Mucosa of descending colon (tissue), 3 donors: ENCODE data around the gene UPF3B. TPM values are rescaled to one million over a fixed set of nuclear protein-coding genes. Genes with fewer than 3 reads are reported as not detected.
"Not testable (repeated sequence)": the region's sequence is repeated elsewhere in the genome, so short reads cannot be mapped to it uniquely, and the experiment has no call there.

Experiments
- ATAC-seq: fragments of 200-7000 bp; cut with Tn5 transposase; one replicate; pipeline ENCODE4 v1.9.1; 2020; ENCODE audit warnings: mild to moderate bottlenecking, moderate library complexity
- DNase-seq, 3 donors: peaks; one replicate each; pipeline ENCODE4 v3.0.0-alpha.2; 2020
- H3K36me3 ChIP-seq: fragments of 200-600 bp; one replicate; pipeline ENCODE4 v1.8.0; 2021; ENCODE audit warnings: low read depth, mild to moderate bottlenecking
- H3K4me1 ChIP-seq: fragments of 200-600 bp; one replicate; pipeline ENCODE4 v1.8.0; 2021; ENCODE audit warnings: low read depth, mild to moderate bottlenecking
- H3K4me3 ChIP-seq: fragments of 200-600 bp; one replicate; pipeline ENCODE4 v1.8.0; 2021; ENCODE audit warnings: mild to moderate bottlenecking
- H3K9me3 ChIP-seq: fragments of 200-600 bp; one replicate; pipeline ENCODE4 v1.8.0; 2021; ENCODE audit warnings: mild to moderate bottlenecking
- intact Hi-C, 2 donors: fragments of 100-400 bp; cut with DNase I in 1 of 2; cut with micrococcal nuclease in 1 of 2; formaldehyde crosslinking; loops; one replicate each; pipeline versions ENCODE4 v1.11.0 to v1.11.1; 2022; cut with DNase I, micrococcal nuclease
- long read RNA-seq, 2 donors: library from polyadenylated mRNA; unstranded; transcript quantifications; one replicate each; pipeline ENCODE4 v2.0.0, GENCODE V29; 2019 to 2021
- total RNA-seq, 3 donors: library from RNA; stranded (reverse); fragmentation: NEBNext Ultra II Directional in 2 of 3; extraction: Animal tissue kit (Norgen Biotek cat#: 25700) in 2 of 3; gene quantifications; one replicate each; pipeline versions ENCODE4 v1.2.1 to v1.2.4, GENCODE V29; 2021 to 2023
- TF ChIP-seq, protein P1 (sequence below): fragments of 200-600 bp; IDR thresholded peaks from one replicate; pipeline ENCODE4 v1.8.0; 2022; ENCODE audit warnings: antibody characterized with exemption, mild to moderate bottlenecking
- donor health status: DM: no; HTN: no; CAD: no; lungs with moderate emphysema.
- donor health status: DM: no; HTN: no; CAD: no.
- donor health status: DM: no; HTN: yes; CAD: no.

UPF3B gene, protein sequence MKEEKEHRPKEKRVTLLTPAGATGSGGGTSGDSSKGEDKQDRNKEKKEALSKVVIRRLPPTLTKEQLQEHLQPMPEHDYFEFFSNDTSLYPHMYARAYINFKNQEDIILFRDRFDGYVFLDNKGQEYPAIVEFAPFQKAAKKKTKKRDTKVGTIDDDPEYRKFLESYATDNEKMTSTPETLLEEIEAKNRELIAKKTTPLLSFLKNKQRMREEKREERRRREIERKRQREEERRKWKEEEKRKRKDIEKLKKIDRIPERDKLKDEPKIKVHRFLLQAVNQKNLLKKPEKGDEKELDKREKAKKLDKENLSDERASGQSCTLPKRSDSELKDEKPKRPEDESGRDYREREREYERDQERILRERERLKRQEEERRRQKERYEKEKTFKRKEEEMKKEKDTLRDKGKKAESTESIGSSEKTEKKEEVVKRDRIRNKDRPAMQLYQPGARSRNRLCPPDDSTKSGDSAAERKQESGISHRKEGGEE
- total RNA-seq, result 10 to 100 TPM in 1 of 3 donors, 1 to 10 TPM in 2; 7.2 to 11.1 (median 8.8) TPM
- long read RNA-seq, donor 1, transcript UPF3B-202 (10 exons, 2,335 nt), result major isoform, 9 of 20 reads
- long read RNA-seq, donor 1, partial matches to known transcripts, result 9 of 20 reads
- long read RNA-seq, donor 1, other reads (novel, unspliced or antisense), result 2 of 20 reads
- long read RNA-seq, donor 2, partial matches to known transcripts, result 8 of 9 reads
- long read RNA-seq, donor 2, other reads (novel, unspliced or antisense), result 1 of 9 reads

DNA sequence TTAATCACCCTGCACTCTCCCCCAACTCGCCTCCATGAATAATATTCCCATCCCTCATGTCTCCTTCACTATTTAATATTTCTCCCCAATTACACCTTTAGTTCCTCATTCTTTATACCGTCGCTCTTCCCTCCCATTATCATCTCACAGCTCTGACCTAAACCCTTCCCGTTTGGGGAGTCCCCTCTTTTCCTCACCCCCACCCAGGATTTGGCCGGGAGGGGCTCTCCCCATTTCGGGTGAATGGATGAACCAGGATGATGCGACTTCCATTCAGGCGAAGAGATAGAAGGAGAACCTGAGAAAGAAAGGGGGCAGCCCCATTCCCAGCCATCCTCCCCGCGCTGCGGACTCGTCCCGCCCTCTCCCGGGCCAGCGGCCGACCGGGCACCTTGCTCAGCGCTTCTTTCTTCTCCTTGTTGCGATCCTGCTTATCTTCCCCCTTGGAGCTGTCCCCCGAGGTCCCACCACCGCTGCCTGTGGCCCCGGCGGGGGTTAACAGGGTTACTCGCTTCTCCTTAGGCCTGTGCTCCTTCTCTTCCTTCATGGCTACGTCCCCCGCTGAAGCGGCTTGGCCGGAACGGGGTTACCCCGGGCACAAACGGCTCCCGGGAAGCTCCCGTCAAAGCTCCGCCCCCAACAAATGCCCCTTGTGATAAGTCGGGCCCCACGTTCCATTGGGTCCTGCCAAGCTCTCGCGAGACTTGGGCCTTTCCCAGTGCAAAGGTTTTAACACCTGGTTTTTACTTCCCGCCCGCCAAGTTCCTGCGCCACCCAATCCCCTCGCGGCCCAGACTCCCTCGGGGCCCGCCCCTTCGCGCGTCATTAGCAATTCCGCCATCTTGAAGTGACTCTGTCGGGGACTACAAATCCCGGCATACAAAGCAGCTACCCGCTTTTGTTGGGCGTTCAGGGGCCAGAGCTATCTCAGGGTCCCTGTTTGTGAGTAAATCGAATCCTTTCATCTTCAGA, at the start of gene UPF3B:
TSS of gene UPF3B (minus strand) at position 582 of the 972 bp plus-strand sequence. CDS start at position 547, 35 bp downstream.
- ATAC-seq (peak; percentile 99), DNase-seq (peak; percentile 94 to 97 (median 94))
- Histone ChIP-seq H3K36me3 (no peaks in the 10 kb centered on the region), H3K4me3 (peak within 1 kb of the TSS; percentile 32), H3K9me3 (no peaks in the 10 kb centered on the region), H3K4me1 (no peaks in the 10 kb centered on the region)
- intact Hi-C loops, result no loop called here
- TF ChIP-seq, protein P1, sequence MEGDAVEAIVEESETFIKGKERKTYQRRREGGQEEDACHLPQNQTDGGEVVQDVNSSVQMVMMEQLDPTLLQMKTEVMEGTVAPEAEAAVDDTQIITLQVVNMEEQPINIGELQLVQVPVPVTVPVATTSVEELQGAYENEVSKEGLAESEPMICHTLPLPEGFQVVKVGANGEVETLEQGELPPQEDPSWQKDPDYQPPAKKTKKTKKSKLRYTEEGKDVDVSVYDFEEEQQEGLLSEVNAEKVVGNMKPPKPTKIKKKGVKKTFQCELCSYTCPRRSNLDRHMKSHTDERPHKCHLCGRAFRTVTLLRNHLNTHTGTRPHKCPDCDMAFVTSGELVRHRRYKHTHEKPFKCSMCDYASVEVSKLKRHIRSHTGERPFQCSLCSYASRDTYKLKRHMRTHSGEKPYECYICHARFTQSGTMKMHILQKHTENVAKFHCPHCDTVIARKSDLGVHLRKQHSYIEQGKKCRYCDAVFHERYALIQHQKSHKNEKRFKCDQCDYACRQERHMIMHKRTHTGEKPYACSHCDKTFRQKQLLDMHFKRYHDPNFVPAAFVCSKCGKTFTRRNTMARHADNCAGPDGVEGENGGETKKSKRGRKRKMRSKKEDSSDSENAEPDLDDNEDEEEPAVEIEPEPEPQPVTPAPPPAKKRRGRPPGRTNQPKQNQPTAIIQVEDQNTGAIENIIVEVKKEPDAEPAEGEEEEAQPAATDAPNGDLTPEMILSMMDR, result no peak

DNA sequence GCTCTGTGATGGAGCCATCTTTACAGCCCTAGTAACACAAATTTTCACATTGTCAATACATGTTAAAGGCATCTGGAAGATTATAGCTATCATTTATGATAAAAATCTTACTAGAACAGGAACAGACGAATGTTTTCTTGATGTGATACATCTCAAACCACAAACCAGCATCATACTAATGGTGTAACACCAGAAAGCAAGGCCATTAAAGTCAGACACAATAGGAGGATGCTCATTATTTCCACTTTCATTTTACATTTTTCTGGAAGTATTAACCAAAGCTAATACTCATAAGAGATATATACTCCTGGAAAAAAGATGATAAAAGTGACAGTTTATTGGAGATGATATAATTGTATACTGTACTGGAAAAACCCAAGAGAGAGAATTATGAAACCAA, 48.2 kb upstream of the UPF3B start:
- Histone ChIP-seq H3K4me3 (no peak overlapping the region), H3K36me3 (no peaks in the 10 kb centered on the region), H3K4me1 (no peaks in the 10 kb centered on the region), H3K9me3 (no peaks in the 10 kb centered on the region)
- TF ChIP-seq, protein P1, result no peak
- intact Hi-C loops, result no loop called here
- ATAC-seq (no peak), DNase-seq (no peak)

DNA sequence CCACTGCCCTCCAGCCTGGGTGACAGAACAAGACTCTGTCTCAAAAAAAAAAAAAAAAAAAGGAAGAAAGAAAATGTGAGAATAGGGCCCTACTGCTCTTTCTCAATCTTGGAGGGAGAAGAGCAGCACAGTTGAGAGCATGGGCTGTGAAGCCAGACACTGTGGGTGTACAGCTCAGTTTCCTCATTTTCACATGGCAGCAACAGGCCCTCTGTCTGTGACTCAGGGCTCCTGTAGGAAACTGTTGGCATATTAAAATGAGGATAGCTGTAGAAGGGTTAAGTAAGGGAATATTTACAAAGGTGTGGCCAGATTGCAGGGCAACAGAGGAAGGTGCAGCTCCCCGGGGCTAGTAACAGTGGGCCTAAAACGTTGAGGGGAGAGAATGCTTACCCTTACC, 46.4 kb upstream of the UPF3B start:
- no peaks in the 10 kb centered on the region for H3K9me3 ChIP-seq
- peak; percentile 92 for ATAC-seq
- intact Hi-C loops, result no loop called here
- H3K36me3 ChIP-seq, result no peaks in the 10 kb centered on the region
- TF ChIP-seq, protein P1, result no peak
- H3K4me1 ChIP-seq, result no peaks in the 10 kb centered on the region
- H3K4me3 ChIP-seq, result no peak overlapping the region
- peak in 2 of 3 donors; percentile 21 to 29 for DNase-seq

DNA sequence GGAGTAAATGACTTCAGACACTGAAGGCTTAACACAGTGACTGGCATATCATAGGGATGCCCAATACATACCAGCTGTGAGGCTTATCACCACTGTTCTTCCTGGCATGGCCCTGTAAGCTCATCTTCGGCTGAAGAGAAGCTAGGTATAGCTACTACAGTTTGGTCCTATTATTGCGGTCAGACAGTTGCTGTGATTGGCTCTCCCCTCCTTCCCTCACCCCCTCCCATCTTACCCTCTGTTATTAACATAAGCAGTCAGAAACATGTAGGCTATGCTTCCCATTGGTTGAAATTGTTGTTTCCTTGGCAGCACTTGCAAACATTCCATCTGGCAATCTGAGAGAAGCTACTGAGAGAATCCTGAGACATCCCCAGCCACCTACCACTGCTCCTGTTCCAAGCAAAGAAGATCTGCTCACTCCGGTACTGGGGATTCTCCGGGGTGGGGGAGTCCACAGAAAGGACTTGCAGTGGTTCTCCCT, 43.1 kb upstream of the UPF3B start, which contains the start of gene AKAP14:
TSS of gene AKAP14 (plus strand) at position 51 of the 484 bp plus-strand sequence. CDS start 7,331 bp downstream, outside the sequence.
- intact Hi-C loops, result no loop called here
- Histone ChIP-seq H3K4me1 (no peaks in the 10 kb centered on the region), H3K36me3 (no peaks in the 10 kb centered on the region), H3K4me3 (no peak within 1 kb of the TSS), H3K9me3 (no peaks in the 10 kb centered on the region)
- DNase-seq (no peak), ATAC-seq (no peak)
- TF ChIP-seq, protein P1, result no peak

DNA sequence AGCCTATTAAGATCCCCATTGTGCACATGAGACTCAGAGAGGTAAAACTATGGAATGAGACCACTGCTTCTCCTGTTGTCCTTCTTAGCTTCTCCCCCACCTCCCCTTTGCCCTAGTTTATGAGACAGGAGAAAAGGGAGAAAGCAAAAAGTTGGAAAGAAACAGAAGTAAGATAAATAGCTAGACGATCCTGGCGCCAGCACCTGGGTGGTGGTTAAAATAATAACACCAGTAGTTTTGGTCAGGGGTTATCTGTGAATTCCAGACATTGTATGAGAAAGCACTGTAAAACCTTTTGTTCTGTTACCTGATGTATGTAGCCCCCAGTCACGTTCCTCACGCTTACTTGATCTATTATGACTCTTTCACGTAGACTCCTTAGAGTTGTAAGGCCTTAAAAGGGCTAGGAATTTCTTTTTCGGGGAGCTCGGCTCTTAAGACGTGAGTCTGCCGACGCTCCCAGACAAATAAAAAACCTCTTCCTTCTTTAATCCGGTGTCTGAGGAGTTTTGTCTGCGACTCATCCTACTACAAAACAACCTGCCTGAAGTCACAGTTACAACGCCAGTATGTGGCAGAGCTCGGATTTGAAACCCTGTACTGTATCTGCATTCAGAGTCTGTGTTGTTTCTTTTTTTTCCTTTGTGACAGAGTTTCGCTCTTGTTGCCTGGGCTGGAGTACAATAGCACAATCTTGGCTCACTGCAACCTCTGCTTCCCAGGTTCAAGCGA, 39.4 kb upstream of the UPF3B start:
- H3K9me3 ChIP-seq, DNase-seq, H3K4me3 ChIP-seq, intact Hi-C loops, H3K4me1 ChIP-seq, ATAC-seq, H3K36me3 ChIP-seq: not testable (repeated sequence)

DNA sequence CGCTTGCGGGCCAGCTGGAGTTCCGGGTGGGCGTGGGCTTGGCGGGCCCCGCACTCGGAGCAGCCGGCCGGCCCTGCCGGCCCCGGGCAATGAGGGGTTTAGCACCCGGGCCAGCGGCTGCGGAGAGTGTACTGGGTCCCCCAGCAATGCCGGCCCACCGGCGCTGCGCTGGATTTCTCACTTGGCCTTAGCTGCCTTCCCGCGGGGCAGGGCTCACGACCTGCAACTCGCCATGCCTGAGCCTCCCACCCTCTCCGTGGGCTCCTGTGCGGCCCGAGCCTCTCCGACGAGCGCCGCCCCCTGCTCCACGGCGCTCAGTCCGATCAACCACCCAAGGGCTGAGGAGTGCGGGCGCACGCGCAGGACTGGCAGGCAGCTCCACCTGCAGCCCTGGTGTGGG, 37.9 kb upstream of the UPF3B start:
- H3K4me1 ChIP-seq, ATAC-seq, intact Hi-C loops, H3K4me3 ChIP-seq, H3K36me3 ChIP-seq, H3K9me3 ChIP-seq, DNase-seq: not testable (repeated sequence)
